Activated CD4-positive, alpha-beta T cell treated with anti-CD3 and anti-CD28 coated beads, Interleukin-2, amount 50 U/mL, for 16 hours (primary cell): Measurements from ENCODE around the gene MRPL4.
"Not testable (repeated sequence)": the region's sequence is repeated elsewhere in the genome, so short reads cannot be mapped to it uniquely, and the experiment has no call there.

Experiments used
- DNase-seq: peaks from one replicate; pipeline ENCODE4 v3.0.0-alpha.2; 2020

Gene MRPL4

GRCh38 chr19:10230861-10231611 lies 21.0 kb upstream of the MRPL4 start, which contains the start of gene S1PR2:
Gene S1PR2, minus strand, starts transcription at chr19:10231331. Its CDS starts 6,426 bp downstream, at chr19:10224905.
- DNase-seq = peak; percentile 63

DNA sequence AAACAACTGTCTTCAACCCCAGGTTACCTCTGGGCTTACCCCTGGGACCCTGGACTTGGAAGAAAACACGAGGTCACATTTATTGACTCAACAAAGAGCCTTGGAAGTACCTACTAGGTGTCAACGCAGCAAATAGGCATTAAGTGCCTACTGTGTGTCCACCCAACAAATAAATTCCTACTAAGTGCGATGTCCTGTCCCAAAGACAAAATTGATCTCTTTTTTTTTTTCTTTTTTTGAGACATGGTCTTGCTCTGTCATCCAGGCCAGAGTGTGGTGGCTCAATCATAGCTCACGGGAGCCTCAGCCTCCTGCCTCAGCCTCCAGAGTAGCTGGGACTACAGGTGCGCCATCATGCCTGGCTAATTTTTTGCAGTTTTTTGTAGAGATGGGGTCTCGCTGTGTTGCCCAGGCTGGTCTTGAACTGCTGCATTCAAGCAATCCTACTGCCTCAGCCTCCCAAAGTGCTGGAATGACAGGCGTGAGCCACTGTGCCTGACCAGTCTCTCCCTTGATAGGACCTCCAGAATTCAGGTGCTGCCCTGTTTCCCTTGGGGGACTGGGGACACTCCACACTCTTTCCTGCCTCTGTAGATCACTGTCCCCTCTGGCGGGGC lies 20.3 kb upstream of the MRPL4 start:
- DNase-seq = no peak

GRCh38 chr19:10233946-10234345 lies 18.1 kb upstream of the MRPL4 start:
- DNase-seq = no peak

- no peak for DNase-seq
These were observed 17.0 kb upstream of the MRPL4 start for GRCh38 chr19:10235003-10235402.

GRCh38 chr19:10235409-10235808 lies 16.6 kb upstream of the MRPL4 start:
- DNase-seq = not testable (repeated sequence)

GRCh38 chr19:10237702-10238101 lies 14.3 kb upstream of the MRPL4 start:
- DNase-seq = no peak

DNA sequence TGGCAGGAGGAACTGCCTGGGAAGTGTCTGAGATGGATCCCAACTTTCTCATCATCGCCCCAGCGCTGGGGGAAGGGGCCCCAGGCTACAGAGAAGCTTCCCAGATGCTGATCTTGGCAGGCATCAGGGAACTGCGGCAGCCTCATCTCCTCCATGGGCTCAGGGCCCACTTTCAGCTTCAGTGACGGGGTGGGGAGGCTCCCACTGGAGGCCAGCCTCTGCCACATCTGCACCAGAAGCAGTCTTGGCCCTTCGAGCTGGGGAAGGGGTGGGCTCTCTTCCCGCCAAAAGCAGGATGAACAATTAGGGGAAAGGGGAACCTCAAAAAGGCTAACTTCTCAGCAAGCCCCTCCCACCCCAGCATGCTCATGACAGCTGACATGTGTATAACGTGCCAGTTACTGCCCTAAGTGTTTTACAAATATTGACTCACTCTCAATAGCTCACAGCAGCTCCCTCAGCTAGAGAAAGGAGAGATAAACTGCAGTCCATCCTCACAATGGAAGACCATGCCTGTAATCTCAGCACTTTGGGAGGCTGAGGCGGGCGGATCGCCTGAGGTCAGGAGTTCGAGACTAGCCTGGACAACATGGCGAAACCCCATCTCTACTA lies 13.7 kb upstream of the MRPL4 start:
- DNase-seq = no peak

DNA sequence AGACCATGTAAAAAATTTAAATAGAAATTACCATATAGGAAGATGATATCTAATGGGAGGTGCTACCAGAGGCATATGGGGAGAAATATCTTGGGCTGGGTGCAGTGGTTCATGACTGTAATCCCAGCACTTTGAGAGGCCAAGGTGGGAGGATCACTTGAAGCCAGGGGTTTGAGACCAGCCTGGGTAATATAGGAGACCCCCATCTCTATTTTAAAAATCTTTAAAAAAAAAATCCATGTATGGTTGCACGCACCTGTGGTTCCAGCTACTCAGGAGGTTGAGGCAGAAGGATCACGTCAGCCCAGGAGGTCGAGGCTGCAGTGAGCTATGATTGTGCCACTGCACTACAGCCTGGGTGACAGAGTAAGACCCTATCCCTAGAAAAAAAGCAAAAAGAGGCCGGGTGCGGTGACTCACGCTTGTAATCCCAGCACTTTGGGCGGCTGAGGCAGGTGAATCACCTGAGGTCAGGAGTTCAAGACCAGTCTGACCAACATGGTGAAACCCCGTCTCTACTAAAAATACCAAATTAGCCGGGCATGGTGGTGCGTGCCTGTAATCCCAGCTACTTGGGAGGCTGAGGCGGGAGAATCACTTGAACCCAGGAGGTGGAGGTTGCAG lies 10.1 kb upstream of the MRPL4 start:
- DNase-seq = not testable (repeated sequence)

GRCh38 chr19:10243606-10244005 lies 8.4 kb upstream of the MRPL4 start:
- DNase-seq = no peak

DNA sequence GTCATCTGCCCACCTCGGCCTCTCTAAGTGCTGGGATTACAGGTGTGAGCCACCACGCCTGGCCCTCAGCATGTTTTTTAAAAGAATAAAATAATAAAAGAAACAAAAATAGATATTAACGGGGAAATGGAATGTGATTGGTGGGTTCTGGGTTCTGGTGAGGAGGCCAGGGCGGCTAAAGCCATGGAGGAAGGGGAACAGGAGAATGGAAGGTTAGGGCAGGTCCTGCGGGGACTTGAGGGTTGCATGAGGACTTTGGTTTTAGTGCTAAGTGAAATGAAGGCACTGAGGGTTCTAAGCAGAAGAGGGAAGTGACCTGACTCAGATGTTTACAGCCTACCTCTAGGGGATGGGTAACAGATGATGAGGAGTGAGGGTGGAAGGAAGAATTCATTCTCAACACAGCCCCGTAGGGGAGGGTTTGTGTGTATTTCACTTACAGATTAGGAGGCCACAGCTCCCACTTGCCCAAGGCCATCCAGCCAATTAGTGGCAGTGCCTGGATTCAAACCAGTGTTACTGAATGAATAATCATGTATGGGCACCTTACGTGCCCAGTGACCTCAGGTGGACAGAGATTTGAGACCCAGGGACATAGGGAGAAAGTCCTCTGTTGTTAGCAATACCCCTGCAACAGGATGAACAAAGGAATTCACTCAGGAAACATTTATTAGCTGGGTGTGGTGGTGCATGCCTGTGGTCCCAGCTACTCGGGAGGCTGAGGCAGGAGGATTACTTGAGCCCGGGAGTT lies 6.7 kb upstream of the MRPL4 start:
- DNase-seq = no peak

DNA sequence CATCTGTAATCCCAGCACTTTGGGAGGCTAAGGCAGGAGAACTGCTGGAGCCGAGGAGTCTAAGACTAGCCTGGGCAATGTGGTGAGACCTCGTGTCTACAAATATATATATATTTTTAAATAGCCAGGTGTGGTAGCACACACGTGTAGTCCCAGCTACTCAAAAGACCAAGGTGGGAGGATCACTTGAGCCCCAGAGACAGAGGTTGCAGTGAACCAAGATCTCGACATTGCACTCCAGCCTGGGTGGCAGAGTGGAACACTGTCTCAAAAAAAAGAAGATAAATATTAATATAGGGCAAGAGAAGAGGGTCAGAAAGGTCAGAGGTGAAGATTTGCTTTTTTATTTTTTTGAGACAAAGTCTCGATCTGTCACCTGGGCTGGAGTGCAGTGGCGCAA lies 5.5 kb upstream of the MRPL4 start:
- DNase-seq = no peak

GRCh38 chr19:10252707-10253106 lies 693 bp downstream of the MRPL4 start:
- no peak for DNase-seq

GRCh38 chr19:10254244-10254643 lies 2.2 kb downstream of the MRPL4 start:
- no peak for DNase-seq

DNA sequence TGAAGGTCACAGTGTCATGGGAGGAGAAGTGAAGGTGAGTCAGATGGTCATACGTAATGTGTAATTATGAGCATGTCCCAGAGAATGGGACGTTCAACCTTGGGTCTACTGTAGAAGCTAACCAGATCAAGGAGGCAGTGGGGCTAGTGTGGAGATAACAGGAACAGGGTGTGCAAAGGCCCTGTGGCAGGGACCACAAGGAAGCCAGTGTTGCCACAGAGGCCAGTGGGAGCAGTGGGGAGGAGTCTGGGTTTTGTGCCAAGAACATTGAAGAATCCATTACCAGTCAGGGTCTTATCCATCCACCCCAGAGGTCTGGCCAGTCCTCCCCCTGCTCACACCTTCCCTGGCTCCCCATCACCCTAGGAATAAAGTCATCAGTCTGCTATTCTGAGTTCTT lies 3.3 kb downstream of the MRPL4 start:
- DNase-seq = no peak

DNA sequence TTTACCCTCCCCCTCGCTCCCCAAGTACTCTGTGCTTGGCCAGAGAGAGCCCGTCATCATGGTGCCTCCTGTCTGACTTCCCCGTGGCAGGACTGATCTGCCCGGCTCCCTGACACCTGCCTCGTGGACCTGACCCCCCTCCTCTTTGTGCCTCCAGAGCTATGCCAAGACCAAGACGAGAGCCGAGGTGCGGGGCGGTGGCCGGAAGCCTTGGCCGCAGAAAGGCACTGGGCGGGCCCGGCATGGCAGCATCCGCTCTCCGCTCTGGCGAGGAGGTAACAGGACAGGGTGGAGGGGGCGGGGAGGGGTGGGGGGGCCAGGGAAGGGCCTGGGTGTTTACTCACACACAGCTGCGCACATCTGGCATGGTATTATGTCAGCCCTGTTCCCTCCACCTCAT lies 4.5 kb downstream of the MRPL4 start:
- no peak for DNase-seq

DNA sequence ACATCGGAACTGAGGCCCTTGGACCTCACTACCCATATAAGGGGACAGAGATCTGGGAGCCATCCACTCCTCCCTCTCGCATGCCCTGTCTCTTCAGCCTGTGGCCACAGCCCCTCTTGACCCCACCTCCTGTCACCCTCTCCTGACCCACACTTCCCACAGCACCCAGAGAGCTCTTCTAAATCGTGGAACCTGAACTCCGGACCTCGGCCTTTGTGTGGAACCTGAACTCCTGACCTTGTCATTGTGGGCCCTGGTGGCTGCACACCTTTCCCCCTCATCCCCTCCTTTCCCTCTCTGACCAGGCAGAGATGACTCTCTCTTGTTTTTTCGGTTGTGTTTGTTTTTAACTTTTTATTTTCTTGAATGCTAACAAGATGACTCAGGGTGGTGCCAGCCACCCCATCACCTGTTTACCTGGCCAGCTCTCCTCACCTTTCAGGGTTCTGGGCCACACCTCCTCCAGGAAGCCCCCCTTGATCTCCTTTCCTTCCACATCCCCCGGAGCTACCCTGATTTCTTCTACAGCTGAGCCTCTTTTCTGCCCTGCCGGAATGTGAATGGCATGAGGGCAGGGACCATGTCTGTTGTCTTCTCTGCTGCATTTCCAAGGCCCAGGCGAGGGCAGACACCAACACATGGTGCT lies 5.1 kb downstream of the MRPL4 start:
- DNase-seq = no peak

DNA sequence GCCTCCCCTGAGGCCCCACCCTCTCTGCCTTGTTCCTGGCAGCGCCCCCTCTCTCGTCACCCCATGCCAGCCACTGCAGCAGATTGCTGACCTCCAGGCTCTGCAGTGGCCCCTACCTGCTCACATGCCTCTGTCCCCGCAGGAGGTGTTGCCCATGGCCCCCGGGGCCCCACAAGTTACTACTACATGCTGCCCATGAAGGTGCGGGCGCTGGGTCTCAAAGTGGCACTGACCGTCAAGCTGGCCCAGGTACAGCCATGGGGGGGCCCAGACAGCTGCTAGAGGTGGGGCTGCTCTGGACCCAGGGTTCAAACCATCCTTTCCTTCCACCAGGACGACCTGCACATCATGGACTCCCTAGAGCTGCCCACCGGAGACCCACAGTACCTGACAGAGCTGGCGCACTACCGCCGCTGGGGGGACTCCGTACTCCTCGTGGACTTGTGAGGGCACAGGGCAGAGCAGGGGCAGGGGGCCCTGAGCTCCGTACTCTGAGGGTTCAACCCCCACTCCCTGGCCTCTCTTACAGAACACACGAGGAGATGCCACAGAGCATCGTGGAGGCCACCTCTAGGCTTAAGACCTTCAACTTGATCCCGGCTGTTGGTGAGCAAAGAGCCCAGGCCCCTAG lies 6.2 kb downstream of the MRPL4 start:
- no peak for DNase-seq

GRCh38 chr19:10259162-10259905 lies 7.3 kb downstream of the MRPL4 start:
- peak; percentile 94 for DNase-seq

DNA sequence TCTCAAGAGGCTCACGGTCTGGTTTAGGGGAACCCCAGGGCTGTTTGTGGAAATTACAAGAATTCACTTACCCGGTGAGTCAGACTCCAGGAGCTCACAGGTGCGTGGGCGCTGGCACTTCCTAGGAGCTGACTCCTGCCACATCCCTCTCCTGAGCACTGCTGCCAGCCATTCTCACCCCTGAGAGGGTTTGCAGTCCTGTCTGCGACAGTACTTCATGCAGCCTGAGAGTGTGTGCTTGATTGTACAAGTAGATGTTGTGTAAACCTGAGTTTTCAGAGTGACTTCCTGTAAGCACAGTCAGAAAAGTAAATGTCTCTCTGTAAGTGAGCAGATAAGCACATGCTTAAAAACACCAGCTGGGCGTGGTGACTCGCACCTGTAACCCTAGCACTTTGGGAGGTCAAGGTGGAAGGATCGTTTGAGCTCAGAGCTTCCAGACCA lies 8.1 kb downstream of the MRPL4 start:
- peak; percentile 71 for DNase-seq

DNA sequence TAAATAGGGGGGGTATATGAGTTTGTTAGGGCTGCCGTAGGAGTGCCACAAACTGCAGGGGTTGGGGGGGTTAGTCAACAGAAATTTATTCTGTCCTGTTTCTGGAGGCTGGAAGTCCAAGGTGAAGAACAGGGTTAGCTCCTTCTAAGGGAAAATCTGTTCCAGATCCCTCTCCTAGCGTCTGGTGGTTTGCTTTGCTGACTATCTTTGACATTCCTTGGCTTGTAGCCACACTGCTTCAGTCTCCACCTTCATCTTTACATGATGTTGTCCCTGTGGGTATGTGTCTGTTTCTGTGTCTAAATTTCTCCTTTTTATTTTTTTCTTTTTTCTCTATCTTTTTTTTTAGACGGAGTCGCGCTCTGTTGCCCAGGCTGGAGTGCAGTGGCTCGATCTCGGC lies 10.8 kb downstream of the MRPL4 start:
- no peak for DNase-seq

DNA sequence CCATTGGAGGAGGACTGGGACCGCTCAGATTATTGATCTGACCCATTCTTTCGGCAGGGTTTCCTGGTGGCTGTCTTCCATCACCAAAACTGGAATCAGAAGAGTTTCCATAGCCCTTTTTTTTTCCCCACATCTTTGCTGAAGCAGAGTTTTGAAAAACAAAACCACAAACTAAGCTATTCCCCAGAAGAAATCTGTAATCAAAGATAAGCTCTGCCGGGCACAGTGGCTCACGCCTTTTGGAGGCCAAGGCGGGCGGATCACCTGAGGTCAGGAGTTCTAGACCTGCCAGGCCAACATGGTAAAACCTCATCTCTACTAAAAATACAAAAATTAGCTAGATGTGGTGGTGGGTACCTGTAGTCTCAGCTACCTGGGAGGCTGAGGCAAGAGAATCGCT lies 14.7 kb downstream of the MRPL4 start:
- no peak for DNase-seq
